Liver (tissue), 9 donors: ENCODE results near the gene FAM89B. TPM values are rescaled to one million over a fixed set of nuclear protein-coding genes. Genes with fewer than 3 reads are reported as not detected.

Source experiments
- DNase-seq: peaks from one replicate; pipeline ENCODE4 v3.0.0-alpha.2; 2017; ENCODE audit warnings: low spot score
- H3K27ac ChIP-seq, 2 donors: one replicate each; pipeline ENCODE4 v1.7.0; 2013; ENCODE audit warnings: inconsistent platforms in 2 of 2, low read length in 2 of 2, control low read depth in 1 of 2, low read depth in 1 of 2, mild to moderate bottlenecking in 1 of 2
- H3K27me3 ChIP-seq, 4 donors: one replicate each; pipeline versions ENCODE4 v1.6.1 to v1.7.0; 2013; ENCODE audit warnings: low read length in 3 of 4, inconsistent platforms in 1 of 4, mild to moderate bottlenecking in 1 of 4, moderate library complexity in 1 of 4; ENCODE audit not compliant: control insufficient read depth in 4 of 4, insufficient read depth in 4 of 4
- H3K36me3 ChIP-seq, 4 donors: one replicate each; pipeline versions ENCODE4 v1.6.1 to v1.7.0; 2013; ENCODE audit warnings: low read length in 3 of 4, mild to moderate bottlenecking in 3 of 4, low read depth in 1 of 4, moderate library complexity in 1 of 4; ENCODE audit not compliant: control insufficient read depth in 4 of 4, insufficient read depth in 3 of 4
- H3K4me1 ChIP-seq, 4 donors: one replicate each; pipeline versions ENCODE4 v1.6.1 to v1.7.0; 2013; ENCODE audit warnings: low read length in 3 of 4, mild to moderate bottlenecking in 3 of 4, moderate library complexity in 1 of 4; ENCODE audit not compliant: control insufficient read depth in 4 of 4, insufficient read depth in 4 of 4
- H3K4me3 ChIP-seq, 3 donors: one replicate each; pipeline versions ENCODE4 v1.6.1 to v1.7.0; 2013; ENCODE audit warnings: low read length in 3 of 3, control low read depth in 1 of 3, low read depth in 1 of 3, mild to moderate bottlenecking in 1 of 3
- H3K9ac ChIP-seq, 2 donors: one replicate each; pipeline ENCODE4 v1.7.0; 2013; ENCODE audit warnings: low read length in 2 of 2, mild to moderate bottlenecking in 2 of 2, moderate library complexity in 2 of 2, control low read depth in 1 of 2, low read depth in 1 of 2
- H3K9me3 ChIP-seq, 4 donors: one replicate each; pipeline versions ENCODE4 v1.6.1 to v1.7.0; 2013; ENCODE audit warnings: low read length in 3 of 4; ENCODE audit not compliant: control insufficient read depth in 4 of 4
- ATF3 ChIP-seq: IDR thresholded peaks from 2 replicates; pipeline ENCODE4 v1.6.1; 2016; ENCODE audit warnings: antibody characterized with exemption
- CTCF ChIP-seq: fragments of 150-350 bp; IDR thresholded peaks from 2 replicates; pipeline ENCODE4 v1.5.1; 2017; ENCODE audit warnings: improper control_type of control experiment, low read depth, low read length; ENCODE audit not compliant: missing input control
- EGR1 ChIP-seq, 2 donors: IDR thresholded peaks; 2 replicates each; pipeline ENCODE4 v1.6.1; 2016 to 2018; ENCODE audit warnings: antibody characterized with exemption in 2 of 2, low read depth in 2 of 2
- FOXA2 ChIP-seq: IDR thresholded peaks from 2 replicates; pipeline ENCODE4 v1.6.1; 2016; ENCODE audit warnings: antibody characterized with exemption
- HNF4G ChIP-seq: IDR thresholded peaks from 2 replicates; pipeline ENCODE4 v1.6.1; 2016; ENCODE audit warnings: antibody characterized with exemption
- MAX ChIP-seq: IDR thresholded peaks from 2 replicates; pipeline ENCODE4 v1.6.1; 2016; ENCODE audit warnings: antibody characterized with exemption
- RAD21 ChIP-seq, 2 donors: IDR thresholded peaks; 2 replicates each; pipeline ENCODE4 v1.6.1; 2016; ENCODE audit warnings: antibody characterized with exemption in 2 of 2, mild to moderate bottlenecking in 2 of 2
- RXRA ChIP-seq, 2 donors: IDR thresholded peaks; 2 replicates each; pipeline ENCODE4 v1.6.1; 2017 to 2018; ENCODE audit warnings: antibody characterized with exemption in 2 of 2, mild to moderate bottlenecking in 1 of 2
- SP1 ChIP-seq: IDR thresholded peaks from 2 replicates; pipeline ENCODE4 v1.6.1; 2018; ENCODE audit warnings: antibody characterized with exemption, mild to moderate bottlenecking
- YY1 ChIP-seq: IDR thresholded peaks from 2 replicates; pipeline ENCODE4 v1.6.1; 2016; ENCODE audit warnings: antibody characterized with exemption, mild to moderate bottlenecking
- ZBTB33 ChIP-seq: IDR thresholded peaks from 2 replicates; pipeline ENCODE4 v1.6.1; 2016; ENCODE audit warnings: antibody characterized with exemption
- WGBS: extraction: QIAGEN DNeasy Blood & Tissue Kit; methylation state at CpG from one replicate; pipeline ENCODE4 v1.1.7; 2013; 5-methylcytosine and 5-hydroxymethylcytosine counted together
- polyA plus RNA-seq, 2 donors: library from polyadenylated mRNA; stranded (reverse) in 1 of 2; unstranded in 1 of 2; fragments of 200-250 nt in 1 of 2; fragments of >200 nt in 1 of 2; fragmentation: Nextera tagmentation in 1 of 2; extraction: Ambion mirVana in 1 of 2; gene quantifications; one replicate each; pipeline versions ENCODE4 v1.2.1 to v1.2.3, GENCODE V29; 2013 to 2015
- total RNA-seq, 2 donors: library from RNA; depleted of rRNA; stranded (reverse); fragments of >200 nt; gene quantifications; one replicate each; pipeline ENCODE4 v1.2.3, GENCODE V29; 2014
- donor health status: healthy.
- donor health status: healthy.
- donor health status: healthy.
- donor health status: healthy.
- donor health status: healthy.

Gene FAM89B
- total and polyA plus RNA-seq, 4 donors = 4.7 to 16.7 (median 9.5) TPM

GRCh38 chr11:65575568-65576231 lies 3.4 kb downstream of the FAM89B start, which contains the start of gene EHBP1L1:
Gene EHBP1L1 (plus strand): TSS chr11:65576053. CDS start chr11:65576303, 250 bp downstream.
- TF ChIP-seq MAX (no peak), ATF3 (no peak), EGR1 (IDR thresholded peaks at IDR 0.05; ENCODE audit: low read depth in 2 of 2) (no peak), RAD21 (IDR thresholded peaks at IDR 0.05) (no peak)

GRCh38 chr11:65576232-65576866 lies 4.0 kb downstream of the FAM89B start:
- DNase-seq = no peak
- Histone ChIP-seq H3K27ac (peak overlapping the region; percentile 9 to 76), H3K9ac (peak overlapping the region; percentile 3 to 11), H3K4me1 (peaks cover 18 to 52% (median 39%) of the 10 kb centered on the region in 4 donors), H3K27me3 (no peaks in the 10 kb centered on the region), H3K9me3 (no peaks in the 10 kb centered on the region), H3K36me3 (peaks cover 0 to 7% (median 1%) of the 10 kb centered on the region in 4 donors), H3K4me3 (peak overlapping the region; percentile 0 to 66 (median 50))
- TF ChIP-seq ZBTB33 (no peak), YY1 (no peak), CTCF (no peak), FOXA2 (no peak), ATF3 (no peak), RXRA (IDR thresholded peaks at IDR 0.05) (no peak), SP1 (no peak), HNF4G (no peak)
- WGBS = 17% methylated on average over 26 of the region's 26 CpGs

More at GRCh38 chr11:65575568-65576231, 3.4 kb downstream of the FAM89B start, which contains the start of gene EHBP1L1:
- Histone ChIP-seq H3K9ac (peak within 1 kb of the TSS; percentile 8 to 11), H3K9me3 (no peaks in the 10 kb centered on the region), H3K36me3 (peaks cover 0 to 6% (median 1%) of the 10 kb centered on the region in 4 donors), H3K27ac (peak within 1 kb of the TSS; percentile 76 to 88), H3K4me1 (peaks cover 22 to 58% (median 45%) of the 10 kb centered on the region in 4 donors), H3K4me3 (peak within 1 kb of the TSS; percentile 55 to 66 (median 57)), H3K27me3 (no peaks in the 10 kb centered on the region)
- DNase-seq = peak; percentile 84
- 1% methylated on average over 69 of the region's 69 CpGs for WGBS
